GM12878 (cell line): Measurements from ENCODE around the gene DBX2. TPM values are rescaled to one million over a fixed set of nuclear protein-coding genes. Genes with fewer than 3 reads are reported as not detected.

Source experiments
- ATAC-seq: fragments of 200-7000 bp; cut with Tn5 transposase; 3 replicates; pipeline ENCODE4 v1.9.1; 2020; ENCODE audit warnings: mild to moderate bottlenecking, moderate library complexity
- BruUV-seq: library from RNA; stranded (reverse); fragments of 400-500 nt; replicated peaks from 2 replicates; lab custom pipeline; 2021; lab: Mats Ljungman, UMichigan
- CTCF ChIA-PET: fragments of 300-600 bp; sonication (Branson Sonifier 250); formaldehyde crosslinking; extraction: SDS; loops from one replicate; lab custom pipeline; 2021; ENCODE audit warnings: inconsistent platforms; lab: Yijun Ruan, JAX
- POLR2A ChIA-PET: fragments of 350-600 bp; formaldehyde crosslinking; extraction: SDS; loops from one replicate; lab custom pipeline; 2021; ENCODE audit warnings: inconsistent platforms; lab: Charles Lee
- RAD21 ChIA-PET: fragments of 300-600 bp; sonication (Branson Sonifier 250); formaldehyde crosslinking; loops from one replicate; lab custom pipeline; 2023; ENCODE audit warnings: antibody characterized with exemption; ENCODE audit not compliant: unreplicated experiment; lab: Charles Lee
- SMC1A ChIA-PET: fragments of 300-600 bp; sonication (Branson Sonifier 250); formaldehyde crosslinking; loops from one replicate; lab custom pipeline; 2023; ENCODE audit not compliant: unreplicated experiment, uncharacterized antibody; lab: Charles Lee
- DNase-seq: peaks from one replicate; pipeline ENCODE4 v3.0.0-alpha.2; 2011; ENCODE audit warnings: low read depth, low spot score
- FAIRE-seq: peaks from 3 replicates; lab custom pipeline; 2011; peaks lifted over from hg19 to GRCh38; lab: Jason Lieb, UNC
- H2AFZ ChIP-seq: 2 replicates; pipeline ENCODE4 v1.6.0; 2011; ENCODE audit warnings: low read depth, low read length, control low read depth; ENCODE audit not compliant: control insufficient read depth
- H3K27ac ChIP-seq: 2 replicates; pipeline ENCODE4 v1.5.1; 2011; ENCODE audit warnings: control low read depth; ENCODE audit not compliant: control insufficient read depth, insufficient read depth
- H3K27me3 ChIP-seq, 2 experiments: replicated peaks in 1 of 2; 2 replicates each; pipeline versions ENCODE4 v1.6.0 to v1.6.1; 2011; ENCODE audit warnings: low read length in 1 of 2; ENCODE audit not compliant: control insufficient read depth in 2 of 2, insufficient read depth in 2 of 2
- H3K36me3 ChIP-seq, 2 experiments: 2 replicates each; pipeline ENCODE4 v1.5.1; 2011; ENCODE audit warnings: low read length in 1 of 2; ENCODE audit not compliant: control insufficient read depth in 2 of 2, insufficient read depth in 2 of 2
- H3K4me1 ChIP-seq: 2 replicates; pipeline ENCODE4 v1.6.1; 2011; ENCODE audit warnings: mild to moderate bottlenecking, low read length, moderate library complexity, mixed read lengths; ENCODE audit not compliant: control insufficient read depth, insufficient read depth
- H3K4me2 ChIP-seq: 2 replicates; pipeline ENCODE4 v1.6.0; 2011; ENCODE audit warnings: control low read depth; ENCODE audit not compliant: control insufficient read depth, insufficient read depth
- H3K4me3 ChIP-seq: fragments of 200-600 bp; sonication (generic); 2 replicates; pipeline ENCODE4 v1.5.1; 2016
- H3K79me2 ChIP-seq: 2 replicates; pipeline ENCODE4 v1.6.0; 2011; ENCODE audit warnings: low read length; ENCODE audit not compliant: control insufficient read depth, insufficient read depth
- H3K9ac ChIP-seq: 2 replicates; pipeline ENCODE4 v1.8.0; 2011; ENCODE audit warnings: low read length, control low read depth, mixed read lengths; ENCODE audit not compliant: control insufficient read depth, insufficient read depth
- H3K9me3 ChIP-seq: replicated peaks from 3 replicates; pipeline ENCODE4 v1.5.1; 2011; ENCODE audit warnings: mild to moderate bottlenecking, low read length; ENCODE audit not compliant: control insufficient read depth, insufficient read depth
- H4K20me1 ChIP-seq: 2 replicates; pipeline ENCODE4 v1.6.0; 2011; ENCODE audit not compliant: control insufficient read depth, insufficient read depth
- IRF5 ChIP-seq: fragments of 450-650 bp; IDR thresholded peaks from 2 replicates; pipeline ENCODE4 v1.6.1; 2017; ENCODE audit warnings: borderline replicate concordance
- MEF2A ChIP-seq: IDR thresholded peaks from 2 replicates; pipeline ENCODE4 v1.6.1; 2011; ENCODE audit warnings: low read depth, mild to moderate bottlenecking, low read length, moderate library complexity; ENCODE audit not compliant: insufficient read depth
- NR2C1 ChIP-seq: fragments of 450-650 bp; IDR thresholded peaks from 2 replicates; pipeline ENCODE4 v1.6.1; 2017; ENCODE audit warnings: antibody characterized with exemption, mild to moderate bottlenecking, moderate library complexity
- RAD51 ChIP-seq: fragments of 450-650 bp; IDR thresholded peaks from 2 replicates; pipeline ENCODE4 v1.6.1; 2016; ENCODE audit warnings: moderate library complexity, mild to moderate bottlenecking, inconsistent platforms
- RELA ChIP-seq: fragments of 450-650 bp; IDR thresholded peaks from 2 replicates; pipeline ENCODE4 v1.8.0; 2014; ENCODE audit warnings: borderline replicate concordance; ENCODE audit not compliant: partially characterized antibody
- RFX5 ChIP-seq: IDR thresholded peaks from 2 replicates; pipeline ENCODE4 v1.6.1; 2011; ENCODE audit warnings: low read depth, low read length, improper control_type of control experiment
- SPI1 ChIP-seq: IDR thresholded peaks from 2 replicates; pipeline ENCODE4 v1.6.1; 2011; ENCODE audit warnings: low read depth, mild to moderate bottlenecking, low read length, moderate library complexity, borderline replicate concordance; ENCODE audit not compliant: insufficient read depth
- SRF ChIP-seq, 2 experiments: IDR thresholded peaks; 2 replicates each; pipeline ENCODE4 v1.6.1; 2011; ENCODE audit warnings: low read depth in 2 of 2, low read length in 2 of 2, mild to moderate bottlenecking in 1 of 2, moderate library complexity in 1 of 2
- TCF7 ChIP-seq: IDR thresholded peaks from 2 replicates; pipeline ENCODE4 v1.6.1; 2014; ENCODE audit warnings: antibody characterized with exemption, borderline replicate concordance
- ZBED1 ChIP-seq: IDR thresholded peaks from 2 replicates; pipeline ENCODE4 v1.6.1; 2016; ENCODE audit warnings: borderline replicate concordance
- ZNF274 ChIP-seq: IDR thresholded peaks from one replicate; pipeline ENCODE4 v1.8.0; 2011; ENCODE audit not compliant: insufficient read length, insufficient read depth
- in situ Hi-C: fragments of 300-500 bp; cut with MboI; formaldehyde crosslinking; loops from 9 replicates; pipeline ENCODE4 v1.14.3; 2018; ENCODE audit warnings: mixed read lengths
- intact Hi-C: fragments of 100-400 bp; cut with micrococcal nuclease; formaldehyde crosslinking; loops from one replicate; pipeline ENCODE4 v1.14.2; 2022; ENCODE audit not compliant: unreplicated experiment
- polyA plus RNA-seq, 11 experiments: library from polyadenylated mRNA; depleted of rRNA in 4 of 11; unstranded in 6 of 11; stranded (reverse) in 5 of 11; fragments of >200 nt; fragmentation: Nextera tagmentation in 4 of 11; fragmentation: Illumina TruSeq in 1 of 11; extraction: Ambion mirVana in 4 of 11; extraction: Trizol in 1 of 11; gene quantifications; 1 replicate in 1 of 11; 2 replicates in 10 of 11; pipeline versions ENCODE4 v1.2.1 to v1.2.3, GENCODE V29; 2011 to 2016; ENCODE audit warnings: inconsistent platforms in 2 of 11, missing spikeins in 2 of 11, low read depth in 1 of 11
- total RNA-seq, 4 experiments: library from RNA; depleted of rRNA in 3 of 4; stranded (reverse); fragments of >200 nt in 3 of 4; fragmentation: Illumina TruSeq in 1 of 4; extraction: Trizol in 1 of 4; gene quantifications; 2 replicates each; pipeline versions ENCODE4 v1.2.1 to v1.2.3, GENCODE V29; 2013 to 2021
- TF ChIP-seq, protein P1 (sequence below): fragments of 150-350 bp; IDR thresholded peaks from 2 replicates; pipeline ENCODE4 v1.6.1; 2016; ENCODE audit warnings: low read depth, low read length
- TF ChIP-seq, protein P2 (sequence below): fragments of 450-650 bp; IDR thresholded peaks from 2 replicates; pipeline ENCODE4 v1.6.1; 2017; ENCODE audit warnings: low read depth, mild to moderate bottlenecking, moderate library complexity
- TF ChIP-seq, protein P3 (sequence below): IDR thresholded peaks from 2 replicates; pipeline ENCODE4 v1.6.1; 2012; ENCODE audit warnings: low read depth, low read length, improper control_type of control experiment

DBX2 gene
- total and polyA plus RNA-seq, 10 of the 15 experiments (the other 5 are each of a cell fraction or from before 2014, with no cell fraction given) = not detected

- SMC1A ChIA-PET = no interaction called here
- no peak overlapping the region for H3K27ac ChIP-seq
- no TSS peak for BruUV-seq
- no peaks in the 10 kb centered on the region for H3K9me3 ChIP-seq
- CTCF ChIA-PET = no interaction called here
- FAIRE-seq (no peak), ATAC-seq (no peak), DNase-seq (no peak)
- H3K4me2 ChIP-seq = no peak overlapping the region
- H2AFZ ChIP-seq = no peak overlapping the region
- RAD21 ChIA-PET = no interaction called here
- intact Hi-C loops = no loop called here
- no peaks in the 10 kb centered on the region for H3K79me2 ChIP-seq
- no peaks in the 10 kb centered on the region for H3K27me3 ChIP-seq
- POLR2A ChIA-PET = no interaction called here
- no peaks in the 10 kb centered on the region for H3K36me3 ChIP-seq
- no peak overlapping the region for H3K9ac ChIP-seq
- in situ Hi-C loops = no loop called here
- TF ChIP-seq, protein P1, sequence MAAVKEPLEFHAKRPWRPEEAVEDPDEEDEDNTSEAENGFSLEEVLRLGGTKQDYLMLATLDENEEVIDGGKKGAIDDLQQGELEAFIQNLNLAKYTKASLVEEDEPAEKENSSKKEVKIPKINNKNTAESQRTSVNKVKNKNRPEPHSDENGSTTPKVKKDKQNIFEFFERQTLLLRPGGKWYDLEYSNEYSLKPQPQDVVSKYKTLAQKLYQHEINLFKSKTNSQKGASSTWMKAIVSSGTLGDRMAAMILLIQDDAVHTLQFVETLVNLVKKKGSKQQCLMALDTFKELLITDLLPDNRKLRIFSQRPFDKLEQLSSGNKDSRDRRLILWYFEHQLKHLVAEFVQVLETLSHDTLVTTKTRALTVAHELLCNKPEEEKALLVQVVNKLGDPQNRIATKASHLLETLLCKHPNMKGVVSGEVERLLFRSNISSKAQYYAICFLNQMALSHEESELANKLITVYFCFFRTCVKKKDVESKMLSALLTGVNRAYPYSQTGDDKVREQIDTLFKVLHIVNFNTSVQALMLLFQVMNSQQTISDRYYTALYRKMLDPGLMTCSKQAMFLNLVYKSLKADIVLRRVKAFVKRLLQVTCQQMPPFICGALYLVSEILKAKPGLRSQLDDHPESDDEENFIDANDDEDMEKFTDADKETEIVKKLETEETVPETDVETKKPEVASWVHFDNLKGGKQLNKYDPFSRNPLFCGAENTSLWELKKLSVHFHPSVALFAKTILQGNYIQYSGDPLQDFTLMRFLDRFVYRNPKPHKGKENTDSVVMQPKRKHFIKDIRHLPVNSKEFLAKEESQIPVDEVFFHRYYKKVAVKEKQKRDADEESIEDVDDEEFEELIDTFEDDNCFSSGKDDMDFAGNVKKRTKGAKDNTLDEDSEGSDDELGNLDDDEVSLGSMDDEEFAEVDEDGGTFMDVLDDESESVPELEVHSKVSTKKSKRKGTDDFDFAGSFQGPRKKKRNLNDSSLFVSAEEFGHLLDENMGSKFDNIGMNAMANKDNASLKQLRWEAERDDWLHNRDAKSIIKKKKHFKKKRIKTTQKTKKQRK = no peak
- TF ChIP-seq, protein P2, sequence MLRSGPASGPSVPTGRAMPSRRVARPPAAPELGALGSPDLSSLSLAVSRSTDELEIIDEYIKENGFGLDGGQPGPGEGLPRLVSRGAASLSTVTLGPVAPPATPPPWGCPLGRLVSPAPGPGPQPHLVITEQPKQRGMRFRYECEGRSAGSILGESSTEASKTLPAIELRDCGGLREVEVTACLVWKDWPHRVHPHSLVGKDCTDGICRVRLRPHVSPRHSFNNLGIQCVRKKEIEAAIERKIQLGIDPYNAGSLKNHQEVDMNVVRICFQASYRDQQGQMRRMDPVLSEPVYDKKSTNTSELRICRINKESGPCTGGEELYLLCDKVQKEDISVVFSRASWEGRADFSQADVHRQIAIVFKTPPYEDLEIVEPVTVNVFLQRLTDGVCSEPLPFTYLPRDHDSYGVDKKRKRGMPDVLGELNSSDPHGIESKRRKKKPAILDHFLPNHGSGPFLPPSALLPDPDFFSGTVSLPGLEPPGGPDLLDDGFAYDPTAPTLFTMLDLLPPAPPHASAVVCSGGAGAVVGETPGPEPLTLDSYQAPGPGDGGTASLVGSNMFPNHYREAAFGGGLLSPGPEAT = no peak
- no peak for TF ChIP-seq RAD51
- TF ChIP-seq RELA = no peak
- TF ChIP-seq NR2C1 = no peak
- no peak for TF ChIP-seq ZNF274
- TF ChIP-seq, protein P3, sequence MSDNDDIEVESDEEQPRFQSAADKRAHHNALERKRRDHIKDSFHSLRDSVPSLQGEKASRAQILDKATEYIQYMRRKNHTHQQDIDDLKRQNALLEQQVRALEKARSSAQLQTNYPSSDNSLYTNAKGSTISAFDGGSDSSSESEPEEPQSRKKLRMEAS = no peak
- TF ChIP-seq MEF2A = no peak
- no peak for TF ChIP-seq ZBED1
- TF ChIP-seq SRF (IDR thresholded peaks at IDR 0.05; ENCODE audit: low read depth in 2 of 2, low read length in 2 of 2) = no peak
- TF ChIP-seq SPI1 = no peak
- TF ChIP-seq RFX5 = no peak
- no peak for TF ChIP-seq IRF5
- TF ChIP-seq TCF7 = no peak
- no peaks in the 10 kb centered on the region for H4K20me1 ChIP-seq
- H3K4me1 ChIP-seq = no peaks in the 10 kb centered on the region
- no peak overlapping the region for H3K4me3 ChIP-seq
Observed at GRCh38 chr12:44999355-44999754, 51.5 kb downstream of the DBX2 start.
